COLO829 (cell line): ENCODE measurements around the gene PTCD1.
"Not testable (repeated sequence)": the region's sequence is repeated elsewhere in the genome, so short reads cannot be mapped to it uniquely, and the experiment has no call there.

ENCODE experiments used
- DNase-seq: peaks from one replicate; pipeline ENCODE4 v3.0.0; 2012; ENCODE audit warnings: low spot score

The PTCD1 gene

GRCh38 chr7:99387239-99387635 lies 51.4 kb downstream of the PTCD1 start:
- DNase-seq: not testable (repeated sequence)

GRCh38 chr7:99386584-99387238 lies 51.9 kb downstream of the PTCD1 start:
- no peak for DNase-seq

GRCh38 chr7:99385564-99385963 lies 53.0 kb downstream of the PTCD1 start:
- no peak for DNase-seq

DNA sequence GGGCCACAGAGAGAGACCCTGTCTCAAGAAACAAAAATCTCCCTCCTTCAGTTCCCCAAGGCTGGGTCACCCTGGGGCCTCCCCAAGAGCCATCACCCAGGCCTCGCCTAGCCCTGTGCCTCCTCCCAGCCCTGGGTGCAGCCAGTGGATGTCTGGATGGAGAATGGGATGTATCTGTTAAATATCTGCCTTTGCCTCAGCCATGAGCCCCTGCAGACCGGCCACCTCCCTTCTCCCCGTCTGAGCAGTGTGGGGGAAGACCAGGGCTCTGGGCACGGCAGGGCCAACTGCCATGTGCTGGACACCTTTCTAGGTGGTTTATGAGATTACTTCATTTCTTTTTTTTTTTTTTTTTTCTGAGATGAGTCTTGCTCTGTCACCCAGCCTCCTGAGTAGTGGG lies 54.1 kb downstream of the PTCD1 start:
- no peak for DNase-seq

DNA sequence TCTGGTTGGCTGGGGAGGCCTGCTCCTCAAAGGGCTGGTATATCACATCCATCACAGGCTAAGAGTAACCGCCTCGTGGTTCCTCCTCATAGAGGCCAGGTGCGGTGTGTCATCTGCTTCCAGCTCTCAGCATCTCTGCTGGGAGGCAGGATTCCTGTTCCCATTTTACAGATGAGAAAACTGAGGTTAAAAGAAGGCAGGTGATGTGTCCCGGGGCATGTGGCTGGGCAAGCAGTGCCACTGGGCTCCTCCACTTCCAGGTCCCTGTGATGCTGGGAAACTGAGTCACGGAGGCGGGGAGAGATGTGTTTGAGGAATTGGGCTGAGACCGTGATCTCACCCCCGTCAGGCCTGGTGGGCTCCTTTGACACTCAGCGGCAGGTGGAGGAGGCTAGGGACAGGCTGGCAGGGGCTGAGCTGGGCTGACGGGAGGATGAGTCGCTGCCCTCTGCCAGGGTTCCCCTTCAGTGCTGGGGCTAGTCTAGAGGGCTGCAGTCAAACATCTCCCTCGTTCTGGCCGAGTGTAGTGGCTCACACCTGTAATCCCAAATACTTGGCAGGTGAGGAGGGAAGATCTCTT lies 54.7 kb downstream of the PTCD1 start:
- no peak for DNase-seq

GRCh38 chr7:99383203-99383602 lies 55.4 kb downstream of the PTCD1 start:
- no peak for DNase-seq

GRCh38 chr7:99381664-99382075 lies 56.9 kb downstream of the PTCD1 start:
- no peak for DNase-seq

DNA sequence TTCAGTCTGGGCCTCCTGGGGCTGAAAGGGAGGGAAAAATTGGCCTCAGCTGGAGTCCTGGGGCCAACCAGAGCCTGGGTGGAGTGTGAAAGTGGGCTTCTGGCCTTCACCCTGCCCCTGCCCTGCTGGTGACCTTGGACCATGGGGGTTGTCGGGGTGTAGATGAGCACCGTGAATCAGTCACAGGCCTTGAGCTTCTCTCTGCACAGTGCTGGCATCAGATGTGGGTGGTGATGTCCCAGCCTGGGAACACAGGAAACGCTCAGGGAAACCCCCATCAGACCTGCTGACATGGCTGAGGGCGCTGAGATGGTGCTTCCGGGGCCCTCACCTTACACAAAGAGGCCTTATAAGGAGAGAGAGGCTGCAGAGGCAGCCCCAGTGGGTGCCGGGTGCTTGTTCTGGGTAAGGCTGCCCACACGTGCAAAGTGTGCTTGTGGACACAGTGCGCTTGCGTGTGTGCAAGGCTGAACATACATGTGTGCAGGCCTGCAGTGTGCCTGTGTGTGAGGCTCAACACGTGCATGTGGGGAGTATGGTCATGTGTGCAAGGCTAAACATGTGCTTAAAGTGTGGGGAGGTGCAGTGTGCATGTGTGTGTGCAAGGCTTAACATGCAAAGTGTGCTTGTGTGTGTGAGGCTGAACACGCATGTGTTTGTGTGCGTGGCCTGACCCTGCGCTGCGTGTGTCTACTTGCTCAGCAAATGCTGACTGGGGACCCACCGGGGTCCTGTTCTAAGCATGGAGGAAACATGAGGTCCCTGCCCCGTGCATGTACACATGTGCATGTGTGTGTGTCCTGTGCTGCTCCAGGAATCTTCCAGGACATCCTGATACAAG lies 57.6 kb downstream of the PTCD1 start:
- DNase-seq: peak; percentile 94

DNA sequence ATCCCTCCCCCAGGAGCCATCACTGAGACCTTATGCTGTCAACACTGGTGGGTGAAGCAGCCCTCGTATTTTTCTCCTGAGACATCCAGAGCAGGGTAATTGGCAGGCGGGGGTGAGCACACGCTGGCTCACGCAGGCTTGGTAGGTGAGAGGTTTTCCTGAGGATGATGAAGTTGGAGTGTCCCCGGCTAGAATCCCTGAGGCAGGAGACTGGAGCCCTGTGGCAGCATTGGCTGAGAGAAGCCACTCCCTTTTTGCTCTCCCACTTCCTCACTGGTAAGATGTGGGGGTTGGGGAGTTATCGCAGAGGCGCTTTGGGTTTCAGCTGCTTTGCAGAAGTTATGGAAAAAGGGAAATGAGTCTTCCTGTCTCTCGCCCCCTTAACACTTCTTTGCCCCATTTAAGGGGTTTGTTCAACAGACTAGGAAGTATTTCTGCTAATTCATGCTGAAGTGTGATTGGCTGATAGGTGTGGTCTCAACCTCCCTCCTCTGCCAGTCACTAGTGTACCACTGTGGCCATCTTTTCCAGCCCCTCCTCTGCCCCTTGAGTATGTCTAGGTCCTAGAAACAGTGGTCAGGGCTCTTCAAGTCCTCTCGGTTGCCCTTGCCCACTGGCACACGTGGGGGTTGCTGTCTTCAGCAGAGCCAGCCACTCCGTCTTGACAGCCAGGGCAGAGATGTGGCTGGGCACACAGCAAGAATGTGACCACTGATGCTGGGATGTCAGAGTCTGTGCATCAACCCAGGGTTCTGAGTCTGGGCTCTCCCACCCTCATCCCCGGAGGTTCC lies 58.4 kb downstream of the PTCD1 start:
- DNase-seq: peak; percentile 67

DNA sequence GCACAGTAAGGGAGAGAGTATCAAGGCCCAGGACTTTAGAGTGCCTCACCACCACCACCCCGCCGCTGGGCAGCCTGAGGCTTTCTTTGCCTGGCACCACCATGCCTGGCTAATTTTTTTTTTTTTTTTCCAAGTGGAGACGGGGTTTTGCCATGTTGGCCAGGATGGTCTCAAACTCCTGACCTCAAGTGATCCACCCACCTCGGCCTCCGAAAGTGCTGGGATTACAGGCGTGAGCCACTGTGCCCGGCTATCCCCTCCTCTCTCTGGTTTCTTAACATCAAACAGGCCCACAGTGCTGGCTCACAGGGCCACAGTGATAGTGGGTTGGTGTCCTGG lies 58.9 kb downstream of the PTCD1 start:
- DNase-seq: not testable (repeated sequence)

DNA sequence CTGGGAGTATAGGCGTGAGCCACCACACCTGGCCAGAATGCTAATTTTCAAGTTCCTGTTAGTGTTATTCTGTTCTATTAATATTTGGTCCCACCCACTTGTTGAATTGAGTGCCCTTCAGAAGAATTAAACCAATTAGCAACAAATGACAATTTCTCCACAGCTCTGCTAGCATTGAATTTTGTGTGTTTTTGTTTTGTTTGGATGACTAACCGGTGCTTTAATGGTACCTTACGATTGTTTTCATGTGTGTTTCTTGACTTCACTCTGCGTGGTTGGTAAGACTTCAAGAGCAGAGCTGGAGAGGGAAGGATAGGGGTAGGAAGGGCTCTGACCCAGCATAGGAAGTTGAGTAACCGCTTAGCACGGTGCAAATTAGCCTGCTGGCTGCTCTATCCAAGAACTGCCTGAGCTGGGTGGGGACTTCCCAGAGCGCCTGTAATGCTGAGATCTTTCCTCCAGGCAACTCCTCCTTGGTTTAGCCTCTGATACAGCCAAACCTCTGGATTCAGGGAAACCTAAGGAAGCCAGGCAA lies 59.5 kb downstream of the PTCD1 start:
- peak; percentile 70 for DNase-seq

DNA sequence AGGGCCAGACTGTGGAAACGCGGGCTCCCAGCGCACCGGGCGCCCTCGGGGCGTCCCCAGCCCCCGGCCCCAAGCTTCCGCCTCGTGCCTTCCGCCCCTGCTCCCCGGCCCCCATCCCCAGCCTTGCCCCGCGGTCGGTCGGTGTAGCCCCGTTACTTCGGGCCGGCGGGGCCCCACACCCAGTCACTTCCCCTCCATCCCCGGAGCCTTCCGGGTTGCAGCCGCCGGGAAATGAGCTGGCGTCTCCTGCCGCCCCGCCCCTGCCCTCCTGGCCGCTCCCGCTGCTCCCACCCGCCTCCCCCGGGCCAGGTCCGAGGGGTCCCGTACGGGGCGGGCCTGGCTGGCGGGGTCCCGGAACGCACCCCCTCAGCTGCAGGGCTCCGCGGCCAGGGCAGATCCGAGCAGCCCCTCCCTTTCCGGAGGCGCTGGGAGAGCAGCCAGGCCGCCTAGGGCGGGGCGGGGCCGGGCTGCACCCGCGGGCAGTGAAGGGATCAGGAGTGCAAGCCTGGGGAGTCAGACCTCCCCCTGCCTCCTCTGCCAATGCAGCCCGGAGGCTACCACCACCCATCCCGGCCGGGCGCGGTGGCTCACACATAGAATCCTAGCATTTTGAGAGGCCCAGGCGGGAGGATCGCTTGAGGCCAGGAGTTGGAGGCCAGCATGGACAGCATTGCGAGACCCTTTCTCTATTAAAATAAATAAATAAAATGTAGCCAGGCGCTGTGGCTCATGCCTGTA lies 63.4 kb downstream of the PTCD1 start:
- DNase-seq: peak; percentile 68

GRCh38 chr7:99374111-99375064 lies 64.2 kb downstream of the PTCD1 start, which contains the start of gene ARPC1B:
ARPC1B (plus strand) TSS chr7:99374730; CDS start chr7:99385715, 10,985 bp downstream.
- peak; percentile 89 for DNase-seq

DNA sequence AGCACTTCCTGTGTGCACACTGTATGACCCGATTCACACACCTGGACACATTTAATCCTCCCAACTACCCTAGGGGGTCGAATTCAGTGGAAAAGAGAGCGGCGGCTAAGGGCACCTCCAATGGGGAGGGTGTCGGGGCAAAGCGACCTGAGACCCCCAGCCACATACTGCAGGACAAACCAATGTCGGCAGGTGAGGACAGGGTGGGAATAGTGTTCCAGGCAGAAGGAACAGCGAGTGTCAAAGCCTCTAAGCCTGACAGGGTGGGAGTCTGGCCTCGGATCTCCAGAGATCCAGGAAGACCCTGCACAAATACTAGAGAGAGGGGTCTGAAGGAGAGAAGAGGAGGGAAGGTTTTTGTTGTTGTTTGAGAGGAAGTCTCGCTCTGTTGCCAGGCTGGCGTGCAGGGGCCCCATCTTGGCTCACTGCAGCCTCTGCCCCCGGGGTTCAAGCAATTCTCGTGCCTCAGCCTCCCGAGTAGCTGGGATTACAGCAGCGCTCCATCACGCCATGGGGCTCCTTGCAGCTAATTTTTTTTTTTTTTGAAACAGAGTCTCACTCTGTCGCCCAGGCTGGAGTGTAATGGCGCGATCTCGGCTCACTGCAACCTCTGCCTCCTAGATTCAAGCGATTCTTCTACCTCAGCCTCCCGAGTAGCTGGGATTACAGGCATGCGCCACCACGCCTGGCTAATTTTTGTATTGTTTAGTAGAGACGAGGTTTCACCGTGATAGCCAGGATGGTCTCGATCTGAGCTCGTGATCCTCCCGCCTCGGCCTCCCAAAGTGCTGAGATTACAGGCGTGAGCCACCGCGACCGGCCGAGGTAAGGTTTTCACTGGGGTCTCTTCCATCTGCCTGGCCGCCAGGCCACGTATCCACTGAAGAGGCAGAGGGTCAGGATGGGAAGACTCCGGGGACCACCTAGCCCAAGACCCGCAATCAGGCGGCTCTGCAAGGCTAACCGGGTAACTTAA lies 65.2 kb downstream of the PTCD1 start:
- no peak for DNase-seq

GRCh38 chr7:99372275-99373090 lies 66.1 kb downstream of the PTCD1 start:
- DNase-seq: peak; percentile 83

- no peak for DNase-seq
Observed at GRCh38 chr7:99371376-99371920, 67.2 kb downstream of the PTCD1 start.

GRCh38 chr7:99369767-99370391 lies 68.7 kb downstream of the PTCD1 start:
- DNase-seq: no peak
